ENCODE data around the gene CFAP43. TPM values are rescaled to one million over a fixed set of nuclear protein-coding genes. Genes with fewer than 3 reads are reported as not detected.
"Not testable (repeated sequence)": the region's sequence is repeated elsewhere in the genome, so short reads cannot be mapped to it uniquely, and the experiment has no call there.

Gene CFAP43
- total RNA-seq, 1 donor from 2014 or later: not detected

GRCh38 chr10:104257235-104257634, 25.1 kb upstream of the CFAP43 start:
- no peak for ATAC-seq

- no peak for ATAC-seq
Measured at GRCh38 chr10:104256335-104256961, 24.3 kb upstream of the CFAP43 start.

GRCh38 chr10:104255311-104255981, 23.3 kb upstream of the CFAP43 start:
- ATAC-seq: peak; percentile 65

- peak; percentile 64 for ATAC-seq
Measured at GRCh38 chr10:104254493-104255310, 22.5 kb upstream of the CFAP43 start, which contains the start of gene GSTO1. TSS of gene GSTO1 (plus strand) at chr10:104254892. CDS start at chr10:104254929, 37 bp downstream.

- ATAC-seq: no peak
Measured at GRCh38 chr10:104253606-104254410, 21.6 kb upstream of the CFAP43 start.

- ATAC-seq: no peak
Measured at GRCh38 chr10:104253106-104253505, 20.9 kb upstream of the CFAP43 start.

GRCh38 chr10:104252368-104252767, 20.2 kb upstream of the CFAP43 start:
- no peak for ATAC-seq

- no peak for ATAC-seq
Measured at GRCh38 chr10:104251443-104251842, 19.3 kb upstream of the CFAP43 start.

GRCh38 chr10:104250371-104250770, 18.2 kb upstream of the CFAP43 start:
- ATAC-seq: no peak

- ATAC-seq: not testable (repeated sequence)
Measured at GRCh38 chr10:104248931-104249330, 16.8 kb upstream of the CFAP43 start.

GRCh38 chr10:104247513-104248146, 15.5 kb upstream of the CFAP43 start:
- ATAC-seq: no peak

GRCh38 chr10:104246976-104247375, 14.8 kb upstream of the CFAP43 start:
- ATAC-seq: peak; percentile 97

GRCh38 chr10:104245066-104245632, 13.0 kb upstream of the CFAP43 start:
- no peak for ATAC-seq

- ATAC-seq: no peak
Measured at GRCh38 chr10:104243512-104243911, 11.3 kb upstream of the CFAP43 start.

- ATAC-seq: not testable (repeated sequence)
Measured at GRCh38 chr10:104243009-104243408, 10.8 kb upstream of the CFAP43 start.

GRCh38 chr10:104242545-104242944, 10.4 kb upstream of the CFAP43 start:
- no peak for ATAC-seq

GRCh38 chr10:104240078-104240477, 7.9 kb upstream of the CFAP43 start:
- ATAC-seq: no peak

GRCh38 chr10:104235801-104236200, 3.6 kb upstream of the CFAP43 start:
- no peak for ATAC-seq

- no peak for ATAC-seq
Measured at GRCh38 chr10:104234934-104235333, 2.8 kb upstream of the CFAP43 start.

- no peak for ATAC-seq
Measured at GRCh38 chr10:104233817-104234216, 1.7 kb upstream of the CFAP43 start.

GRCh38 chr10:104232613-104233102, 494 bp upstream of the CFAP43 start:
- ATAC-seq: peak; percentile 7

Measured in esophagus mucosa (tissue), 1 donor.